Activated effector memory CD4-positive, alpha-beta T cell treated with Interleukin-2 at 50 U/mL for 16 hours (primary cell): Measurements from ENCODE around the gene CDKN2A.

ENCODE experiments used
- DNase-seq: peaks from one replicate; pipeline ENCODE4 v3.0.0-alpha.2; 2020

The CDKN2A gene

DNA sequence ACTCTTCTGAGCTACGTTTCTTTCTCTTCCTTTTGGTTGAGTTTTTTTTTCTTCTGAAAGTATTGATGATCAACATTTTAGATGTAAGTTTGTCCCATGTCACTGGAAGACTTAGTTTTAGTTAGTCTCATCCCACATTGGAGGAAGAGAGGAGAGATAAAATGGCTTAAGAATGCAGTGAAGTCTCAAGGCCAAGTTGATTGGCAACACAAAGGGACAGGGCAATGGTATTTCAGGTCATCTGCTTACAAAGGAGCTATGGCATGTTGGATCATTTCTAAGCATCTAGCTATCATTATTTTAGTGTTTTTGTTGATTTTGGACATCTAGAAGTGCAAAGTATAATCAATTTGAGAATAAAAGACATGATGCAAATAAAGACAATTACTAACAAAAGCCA is 58.6 kb downstream of the CDKN2A start:
- DNase-seq: no peak

DNA sequence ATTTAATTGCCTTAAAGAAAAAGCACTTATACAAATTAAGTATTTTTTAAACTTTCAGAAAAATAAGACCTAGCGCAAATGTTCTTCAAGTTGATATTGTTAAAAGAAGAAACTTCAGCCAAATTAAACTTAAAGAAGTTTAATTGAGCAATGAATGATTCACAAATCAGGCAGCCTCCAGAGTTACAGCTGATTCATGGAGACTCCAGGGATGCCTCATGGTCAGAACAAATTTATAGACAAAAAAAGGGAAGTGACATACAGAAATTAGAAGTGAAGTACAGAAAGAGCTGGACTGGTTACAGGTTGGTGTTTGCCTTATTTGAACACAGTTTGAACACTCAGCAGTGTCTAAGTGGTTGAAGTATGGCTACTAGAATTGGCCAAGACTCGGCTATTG is 60.3 kb downstream of the CDKN2A start:
- DNase-seq: no peak

DNA sequence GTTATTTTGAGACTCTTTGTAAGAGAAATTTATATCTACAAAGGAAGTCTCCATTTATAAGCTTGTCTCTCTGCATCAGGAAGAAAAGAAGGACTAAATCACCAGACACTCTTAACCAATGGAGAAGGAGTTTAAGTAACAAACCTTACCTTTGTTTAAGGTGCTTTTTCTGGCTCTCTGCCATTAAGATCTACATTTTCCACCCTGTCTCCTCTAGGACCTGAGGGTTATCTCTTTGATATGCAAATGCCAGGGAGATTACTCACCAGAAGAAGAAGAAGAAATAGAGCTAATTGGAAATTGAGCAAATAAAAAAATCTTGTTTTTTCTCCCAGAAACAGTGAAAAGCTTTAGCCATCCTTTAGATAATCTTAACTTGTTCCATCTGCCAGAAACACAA is 60.9 kb downstream of the CDKN2A start:
- DNase-seq: no peak

DNA sequence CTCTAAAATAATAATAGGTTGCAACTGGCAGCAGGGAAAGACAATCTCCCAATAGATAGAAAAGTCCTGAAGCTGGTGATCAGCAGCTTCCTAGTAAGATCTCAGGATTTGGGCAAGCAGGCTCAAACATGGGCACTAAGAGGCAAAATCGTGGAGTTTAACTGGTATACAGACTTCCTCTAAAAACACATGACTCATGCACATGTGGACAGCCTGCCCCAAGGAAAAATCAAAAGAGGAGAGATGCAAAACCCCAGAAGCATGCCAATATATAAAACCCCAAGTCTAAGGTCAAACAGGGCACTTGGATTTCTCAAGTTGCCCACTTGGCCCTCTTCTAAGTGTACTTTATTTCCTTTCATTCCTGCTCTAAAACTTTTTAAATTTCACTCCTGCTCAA is 62.8 kb downstream of the CDKN2A start:
- DNase-seq: no peak

DNA sequence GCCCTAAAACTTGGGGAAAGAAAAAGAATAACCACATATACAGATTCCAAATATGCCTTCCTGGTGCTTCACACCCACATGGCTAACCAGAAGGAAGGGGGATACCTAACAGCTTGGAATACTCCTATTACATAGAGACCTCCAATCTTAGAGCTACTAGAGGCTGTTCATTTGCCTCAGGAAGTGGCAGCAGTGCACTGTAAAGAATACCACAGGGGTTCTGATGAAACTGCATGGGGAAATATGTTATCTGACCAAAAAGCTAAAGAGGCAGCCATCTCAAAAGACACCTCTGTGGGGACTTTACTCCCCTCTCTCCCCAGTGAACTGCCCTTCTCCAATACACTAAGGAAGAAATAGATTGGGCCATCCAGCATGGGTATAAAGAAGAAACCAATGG is 66.4 kb downstream of the CDKN2A start:
- no peak for DNase-seq

DNA sequence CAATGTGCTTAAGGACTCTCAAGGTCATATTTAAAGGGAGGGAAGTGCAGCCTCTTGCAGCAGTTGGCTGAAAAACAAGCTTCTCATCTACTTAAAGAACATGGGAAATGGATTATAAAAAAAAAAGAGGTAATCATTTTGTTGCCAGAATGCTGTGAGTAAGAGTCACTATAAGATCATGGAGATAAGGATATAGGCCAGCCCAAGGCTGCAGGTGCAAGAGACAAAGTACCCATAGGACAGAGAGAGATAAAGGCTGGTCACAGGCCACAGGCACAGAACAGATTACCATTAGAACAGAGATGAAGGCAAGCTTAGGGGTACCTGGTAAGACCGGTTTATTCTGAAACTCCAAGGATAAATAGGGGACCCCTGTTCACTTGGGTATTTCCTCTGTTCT is 70.5 kb downstream of the CDKN2A start:
- DNase-seq: no peak

DNA sequence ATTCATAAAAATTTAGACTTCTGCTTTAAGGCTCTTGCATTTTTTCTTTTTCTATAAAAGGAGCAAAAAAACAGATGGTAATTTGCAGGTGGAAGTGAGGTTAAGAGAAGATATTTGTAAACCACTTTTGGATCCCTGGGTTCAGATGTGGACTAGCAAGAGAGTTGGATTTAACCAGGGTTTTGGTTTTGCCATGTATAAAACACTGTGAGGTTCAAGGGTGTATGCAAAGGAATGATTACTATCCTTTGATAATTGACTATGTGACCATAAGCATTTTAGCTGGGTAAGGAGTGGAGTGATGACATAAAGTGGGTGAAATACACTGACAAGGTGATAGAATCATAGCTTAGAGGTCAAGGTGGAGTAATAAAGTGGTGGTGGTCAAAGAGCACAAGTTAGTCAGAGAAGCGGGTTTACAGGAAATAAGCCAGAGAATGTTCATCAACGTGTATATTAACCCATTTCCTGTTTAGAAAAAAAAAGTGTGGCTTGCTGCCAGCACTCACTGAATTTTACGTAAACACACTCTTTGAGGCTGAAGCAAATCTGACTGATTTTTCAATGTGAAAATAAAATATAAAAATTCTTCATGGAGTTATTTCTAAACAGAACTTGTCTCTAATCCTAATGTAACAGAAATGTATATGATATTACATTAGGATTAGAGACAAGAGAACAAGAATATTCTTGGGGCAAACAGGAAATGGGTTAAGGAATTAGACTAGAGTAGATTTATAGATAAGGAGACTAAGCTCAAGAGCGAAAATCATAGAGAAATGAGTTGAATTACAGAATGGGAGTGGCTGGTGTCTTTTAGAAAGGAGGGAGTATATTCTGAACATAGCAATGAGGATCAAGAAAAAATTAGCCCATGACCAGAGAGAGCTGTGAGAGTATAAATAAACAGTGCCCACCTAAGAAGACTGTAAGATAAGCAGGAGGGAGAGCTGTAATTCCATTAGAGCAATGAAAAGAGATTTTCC is 74.5 kb downstream of the CDKN2A start:
- peak; percentile 4 for DNase-seq
